GM21723 (cell line): ENCODE measurements around the gene MAGI2.
"Not testable (repeated sequence)": the region's sequence is repeated elsewhere in the genome, so short reads cannot be mapped to it uniquely, and the experiment has no call there.

Source experiments
- ATAC-seq: cut with Tn5 transposase; IDR thresholded peaks from one replicate; pipeline ENCODE4 v1.9.1; 2021; ENCODE audit warnings: mild to moderate bottlenecking, moderate library complexity; ENCODE audit not compliant: unreplicated experiment

Gene MAGI2

DNA sequence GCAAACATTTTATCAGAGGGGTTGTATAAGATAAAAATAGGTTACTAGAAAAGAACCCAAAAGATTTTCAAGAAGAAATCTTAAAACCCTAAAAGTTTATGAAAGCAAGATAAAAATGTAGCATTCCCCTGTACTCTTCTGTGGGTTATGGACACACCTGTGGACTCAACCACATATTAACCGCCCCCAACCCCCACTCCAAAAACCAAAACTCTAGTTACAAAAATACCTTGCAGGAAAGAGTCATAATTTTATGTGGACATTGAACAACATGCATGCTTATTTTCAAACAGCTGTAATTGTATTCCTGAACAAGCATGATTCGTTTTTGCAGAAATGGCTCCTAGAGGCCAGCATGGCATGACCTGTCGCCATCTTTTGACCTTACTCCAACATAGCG, 1188.0 kb downstream of the MAGI2 start:
- no peak for ATAC-seq

DNA sequence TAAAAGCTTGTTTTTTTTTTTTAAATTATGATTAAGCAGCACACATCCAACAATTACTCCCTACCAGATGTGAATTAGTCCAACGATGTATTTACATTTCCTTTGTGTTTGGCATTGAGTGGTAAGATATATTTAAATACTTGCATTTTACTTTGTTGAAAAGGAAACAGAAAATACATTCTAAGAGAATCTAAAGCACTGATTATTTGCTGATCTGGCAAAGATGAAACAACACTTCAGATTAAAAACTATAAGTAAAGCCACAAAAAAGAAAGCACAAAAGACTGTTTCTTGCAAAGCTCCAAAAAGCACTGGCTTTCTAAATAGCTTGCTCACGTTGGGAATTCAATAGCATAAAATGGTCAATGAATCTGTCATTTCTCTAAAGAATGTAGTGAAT, 1188.4 kb downstream of the MAGI2 start:
- ATAC-seq: no peak

DNA sequence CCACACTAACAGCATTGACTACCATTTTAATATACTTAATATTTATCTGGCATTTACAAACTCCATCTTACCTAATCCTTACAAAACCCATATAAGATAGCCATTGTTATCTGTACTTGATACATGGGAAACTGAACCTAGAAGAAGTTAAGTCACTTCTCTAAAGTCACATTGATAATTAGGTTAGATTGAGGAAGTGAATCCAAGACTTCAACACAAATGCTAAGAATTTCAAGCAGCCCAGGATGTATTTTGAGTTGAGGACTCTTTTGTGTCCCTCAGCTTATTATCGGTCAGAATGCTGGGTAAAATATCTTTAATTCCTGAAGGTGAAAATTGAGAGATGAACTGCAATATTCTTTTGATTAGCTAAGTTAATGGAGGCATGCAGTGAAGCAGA, 1189.4 kb downstream of the MAGI2 start:
- no peak for ATAC-seq

DNA sequence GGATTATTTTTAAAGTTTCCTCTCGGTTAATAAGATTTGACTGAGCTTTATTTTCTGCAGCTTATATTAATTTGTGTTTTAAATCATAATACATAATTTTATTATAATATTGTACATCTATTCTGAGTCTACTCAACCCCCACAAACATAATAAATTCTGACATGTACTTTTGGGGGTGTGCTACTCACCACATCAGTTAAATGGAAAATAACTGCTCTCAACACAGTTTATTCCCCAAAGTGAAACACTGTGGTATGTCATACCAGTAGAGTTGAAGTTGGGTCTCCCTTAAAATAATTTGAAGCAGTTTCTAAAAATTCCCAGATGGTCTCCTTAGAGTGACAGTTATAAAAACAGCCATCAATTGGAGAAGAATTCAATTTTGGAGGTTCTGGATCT, 1191.7 kb downstream of the MAGI2 start:
- ATAC-seq: no peak

DNA sequence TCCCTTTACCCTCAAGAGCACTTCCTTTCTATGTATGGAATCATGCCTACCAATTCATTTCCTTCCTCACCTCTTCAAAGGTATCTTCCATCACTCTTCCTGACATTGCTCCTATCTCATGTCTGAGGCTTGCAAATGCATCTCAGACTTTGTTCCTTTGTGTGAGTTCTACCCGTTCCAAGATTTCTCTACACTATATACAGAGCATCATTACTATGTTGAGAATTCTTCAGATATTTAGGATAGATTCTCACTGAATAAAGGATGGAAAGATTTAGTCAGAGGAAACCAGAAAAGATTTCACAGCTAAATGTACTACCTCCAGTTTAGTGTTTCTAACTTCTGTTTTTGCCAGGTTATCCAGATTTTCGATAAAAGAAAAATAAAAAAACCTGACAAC, 1192.2 kb downstream of the MAGI2 start:
- no peak for ATAC-seq

DNA sequence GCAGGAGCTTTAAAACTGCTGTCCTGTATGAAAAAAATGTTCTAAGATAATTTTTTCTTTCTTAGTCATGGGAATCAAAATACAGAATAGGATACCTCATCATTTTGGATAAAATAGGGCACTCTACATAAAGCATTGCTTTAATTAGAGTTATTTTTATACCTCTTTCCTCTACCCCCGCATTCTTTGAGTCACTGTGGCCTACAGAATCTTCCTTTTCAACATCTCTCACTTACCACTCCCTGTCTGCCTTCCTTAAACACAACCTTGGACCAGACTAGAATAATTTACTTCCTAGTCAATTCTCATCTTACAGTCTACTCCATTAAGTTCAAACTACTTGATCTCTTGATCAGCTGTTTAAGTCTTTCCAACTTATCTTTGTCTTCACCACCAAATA, 1192.6 kb downstream of the MAGI2 start:
- no peak for ATAC-seq

DNA sequence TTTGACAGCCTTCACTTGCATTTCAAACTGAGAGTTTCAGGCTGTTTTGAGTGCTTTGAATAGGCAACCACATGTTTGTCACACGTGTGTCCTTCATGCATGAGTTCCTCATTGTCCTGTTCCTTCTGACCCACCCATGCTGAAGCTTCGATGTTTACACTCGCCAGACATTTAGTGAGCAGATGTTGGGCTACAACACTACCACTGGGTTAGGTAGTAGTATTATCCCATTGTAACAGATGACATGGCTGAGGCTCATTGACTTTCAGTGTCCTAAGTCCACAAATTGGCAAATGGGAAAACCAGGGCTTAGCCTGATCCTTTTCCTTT, 1198.8 kb downstream of the MAGI2 start:
- ATAC-seq: no peak

DNA sequence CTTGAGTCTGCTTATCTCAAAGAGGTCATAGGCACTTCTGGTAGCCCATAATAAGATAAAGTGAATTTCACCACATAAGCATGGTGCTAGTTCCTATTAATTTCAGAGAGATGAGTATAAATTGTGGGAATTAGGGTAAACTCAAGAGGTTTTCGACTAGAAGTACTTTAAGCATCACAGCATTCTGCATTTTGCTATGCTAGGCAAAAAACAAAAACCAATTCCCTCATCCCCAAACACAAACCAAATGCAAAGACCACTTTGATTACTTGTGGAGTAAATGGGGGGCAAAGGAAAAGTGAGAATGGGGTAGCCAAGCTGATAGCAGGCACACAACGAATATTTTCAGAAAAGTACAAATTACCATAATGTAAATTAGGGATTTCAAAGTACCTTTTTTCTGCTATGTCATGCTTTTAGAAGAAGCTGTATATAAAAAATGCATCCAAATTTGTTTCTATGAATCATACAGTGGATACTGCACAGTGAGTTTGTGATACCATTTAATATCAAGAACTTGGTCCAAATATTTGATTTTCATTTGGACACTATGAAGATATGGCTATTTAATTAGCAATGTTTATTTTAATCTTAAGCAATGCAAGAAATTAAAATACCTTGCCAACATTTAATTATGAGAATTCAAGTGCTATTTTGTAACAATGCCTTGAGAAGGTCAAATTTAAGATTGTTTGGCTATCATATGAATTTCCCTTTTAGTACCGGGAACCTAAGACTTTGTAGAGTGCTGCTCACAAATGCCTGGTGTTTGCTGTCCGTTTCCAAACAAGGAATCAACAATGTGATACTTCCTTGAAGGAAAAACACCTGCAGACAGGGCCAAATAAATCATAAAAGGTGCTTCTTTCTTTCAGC, 1199.4 kb downstream of the MAGI2 start:
- no peak for ATAC-seq

DNA sequence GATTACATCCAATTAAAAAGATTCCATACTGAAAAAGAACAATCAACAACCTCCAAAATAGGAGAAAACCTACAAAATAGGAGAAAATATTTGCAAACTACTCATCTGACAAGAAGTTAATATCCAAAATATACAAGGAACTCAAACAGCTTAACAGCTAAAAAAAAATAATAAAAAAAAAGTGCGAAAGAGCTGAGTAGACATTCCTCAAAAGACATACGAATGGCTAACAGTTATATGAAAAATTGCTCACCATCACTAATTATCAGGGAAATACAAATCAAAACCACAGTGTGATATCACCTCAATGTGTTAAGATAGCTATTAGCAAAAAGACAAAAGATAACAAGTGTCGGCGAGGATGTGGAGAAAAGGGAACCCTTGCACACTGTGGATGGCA, 1204.6 kb downstream of the MAGI2 start:
- no peak for ATAC-seq

DNA sequence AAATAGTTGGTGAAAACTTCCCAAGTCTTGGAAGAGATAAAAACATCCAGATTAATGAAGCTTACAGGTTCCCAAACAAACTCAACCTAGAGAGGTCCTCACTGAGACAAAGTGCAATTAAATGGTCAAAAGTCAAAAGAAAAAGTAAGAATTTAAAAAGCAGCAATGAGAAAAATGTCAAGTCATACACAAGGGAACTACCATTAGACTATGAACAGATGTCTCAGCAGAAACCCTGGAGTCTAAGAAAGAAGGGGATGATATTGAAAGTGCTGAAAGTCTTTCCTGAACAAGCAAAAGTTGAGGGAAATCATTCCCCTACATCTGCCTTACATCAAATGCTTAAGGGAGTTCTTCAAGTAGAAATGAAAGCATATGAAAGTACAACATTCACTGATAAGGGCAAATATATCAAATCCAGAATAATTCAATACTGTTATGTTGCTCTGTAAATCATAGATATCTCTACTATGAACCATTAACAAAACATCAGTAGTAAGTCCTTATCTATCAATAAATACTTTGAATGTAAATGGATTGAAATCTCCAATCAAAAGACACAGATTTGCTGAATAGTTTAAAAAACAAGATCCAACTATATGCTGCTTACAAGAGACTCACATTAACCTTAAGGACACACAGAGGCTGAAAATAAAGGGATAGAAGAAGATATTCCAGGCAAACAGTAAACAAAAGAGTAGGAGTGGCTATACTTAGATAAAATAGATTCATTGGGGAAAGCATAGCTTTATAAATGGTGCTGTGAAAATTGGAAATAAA, 1205.4 kb downstream of the MAGI2 start:
- no peak for ATAC-seq

DNA sequence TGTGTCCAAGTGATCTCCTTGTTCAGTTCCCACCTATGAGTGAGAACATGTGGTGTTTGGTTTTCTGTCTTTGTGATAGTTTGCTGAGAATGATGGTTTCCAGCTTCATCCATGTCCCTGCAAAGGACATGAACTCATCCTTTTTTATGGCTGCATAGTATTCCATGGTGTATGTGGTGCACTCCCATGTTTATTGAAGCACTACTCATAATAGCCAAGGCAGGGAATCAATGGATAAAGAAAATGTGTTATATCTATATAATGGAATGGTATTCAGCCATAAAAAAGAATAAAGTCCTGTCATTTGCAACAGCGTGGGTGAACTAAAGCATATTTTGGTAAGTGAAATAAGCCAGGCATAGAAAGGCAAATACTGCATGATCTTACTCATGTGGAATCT, 1213.3 kb downstream of the MAGI2 start:
- ATAC-seq: not testable (repeated sequence)

DNA sequence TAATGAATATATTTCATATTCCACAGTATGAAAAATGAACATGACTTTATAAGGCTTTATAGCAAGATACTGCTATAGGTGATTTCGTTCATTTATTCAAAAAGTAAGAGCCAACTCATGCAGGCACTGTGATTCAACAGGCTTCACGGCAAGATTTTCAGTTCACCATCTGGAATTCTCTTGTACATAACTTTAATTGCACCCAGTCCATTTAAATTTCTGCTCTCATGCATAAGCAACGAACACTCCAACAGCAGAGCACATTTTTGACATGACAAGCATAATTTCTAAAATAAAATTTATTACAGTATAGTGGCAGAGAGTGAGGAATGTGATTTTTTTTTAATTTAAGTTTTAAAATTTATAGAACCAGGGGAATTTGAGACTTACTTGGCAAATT, 1218.8 kb downstream of the MAGI2 start:
- ATAC-seq: no peak

DNA sequence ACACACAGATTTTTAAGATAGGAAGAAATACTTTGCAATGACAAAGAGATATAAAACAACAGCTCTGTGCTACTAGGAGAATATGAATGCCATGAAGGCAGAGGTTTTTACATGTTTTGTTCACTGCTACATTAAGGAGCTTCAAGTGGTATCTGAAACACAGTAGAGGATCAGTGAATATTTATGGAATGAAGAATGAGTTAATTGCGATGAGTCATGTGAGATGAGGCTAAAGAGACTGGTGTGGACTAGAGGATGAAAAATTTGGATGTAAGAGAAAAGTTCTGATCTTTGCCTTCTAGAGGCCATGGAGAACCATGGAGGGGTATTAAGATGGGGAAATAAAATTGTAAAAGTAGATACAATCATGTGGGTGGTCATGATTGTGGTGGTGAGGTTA, 1220.7 kb downstream of the MAGI2 start:
- ATAC-seq: no peak

DNA sequence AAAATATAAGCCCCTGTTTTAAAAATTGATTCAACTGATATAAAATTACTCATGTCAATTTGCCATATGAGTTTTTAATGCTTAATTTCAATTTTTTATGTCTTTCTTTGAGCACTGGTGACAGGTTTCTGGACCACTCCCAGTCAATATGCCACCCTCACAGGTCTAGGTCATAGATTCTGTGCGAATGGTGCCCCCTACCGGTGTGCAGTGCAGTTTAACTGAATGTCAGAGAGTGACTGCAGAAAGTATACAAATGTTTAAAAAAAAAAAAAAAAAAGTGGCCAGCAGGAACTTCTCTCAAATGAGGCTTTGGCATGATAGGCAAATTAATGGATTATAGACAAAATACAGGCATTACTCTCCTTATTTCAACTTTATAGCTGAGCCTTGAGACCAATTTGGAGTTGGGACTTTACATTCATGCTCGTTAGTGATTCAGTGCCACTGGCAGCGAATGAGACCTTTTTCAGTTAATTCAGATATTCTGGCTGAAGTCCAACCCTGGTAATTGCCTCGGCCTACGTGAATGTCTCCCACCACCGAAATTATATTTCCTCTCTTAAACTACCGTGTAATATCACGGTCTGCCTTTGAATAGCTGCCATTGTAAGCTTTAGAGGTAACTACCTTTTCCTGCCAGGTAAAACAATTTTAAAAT, 1227.3 kb downstream of the MAGI2 start:
- ATAC-seq: no peak

DNA sequence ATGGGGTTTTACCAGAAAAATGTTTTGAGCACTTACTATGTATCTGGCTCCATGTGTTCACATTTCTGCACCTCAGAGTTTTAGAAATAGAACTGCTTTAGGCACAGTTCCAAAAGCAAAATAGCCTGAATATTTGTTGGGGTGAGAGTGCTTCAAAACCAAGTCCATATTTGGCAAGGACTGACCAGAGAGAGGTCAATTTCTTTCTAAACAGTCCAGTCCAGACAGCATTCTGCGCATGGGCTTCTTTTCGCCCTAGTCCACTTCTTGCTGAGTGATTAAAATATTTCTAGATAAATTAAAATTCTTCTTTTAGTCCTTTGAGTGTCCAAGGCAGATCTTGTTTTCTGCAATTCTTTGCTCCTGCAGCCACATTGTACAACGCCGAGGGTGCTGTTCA, 1227.9 kb downstream of the MAGI2 start:
- no peak for ATAC-seq

DNA sequence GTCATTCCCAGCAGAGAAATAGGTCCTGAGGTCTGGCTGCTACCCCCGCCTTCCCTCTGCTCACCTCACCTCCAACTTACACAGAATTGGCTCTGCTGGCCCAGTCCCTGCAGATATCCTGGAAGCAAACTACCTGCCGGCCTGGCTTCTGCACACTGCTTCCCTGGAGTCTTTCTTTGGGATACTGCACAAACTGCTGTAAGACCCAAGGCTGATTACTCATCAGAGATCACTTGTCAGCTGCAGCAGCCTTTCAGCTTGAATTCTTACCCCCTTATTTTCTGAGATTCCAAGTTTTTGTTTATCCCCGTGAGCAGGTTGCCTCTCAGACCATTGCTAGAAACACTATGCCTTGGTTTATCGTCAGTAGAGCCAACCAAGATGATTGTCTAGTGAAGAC, 1228.5 kb downstream of the MAGI2 start:
- ATAC-seq: no peak

DNA sequence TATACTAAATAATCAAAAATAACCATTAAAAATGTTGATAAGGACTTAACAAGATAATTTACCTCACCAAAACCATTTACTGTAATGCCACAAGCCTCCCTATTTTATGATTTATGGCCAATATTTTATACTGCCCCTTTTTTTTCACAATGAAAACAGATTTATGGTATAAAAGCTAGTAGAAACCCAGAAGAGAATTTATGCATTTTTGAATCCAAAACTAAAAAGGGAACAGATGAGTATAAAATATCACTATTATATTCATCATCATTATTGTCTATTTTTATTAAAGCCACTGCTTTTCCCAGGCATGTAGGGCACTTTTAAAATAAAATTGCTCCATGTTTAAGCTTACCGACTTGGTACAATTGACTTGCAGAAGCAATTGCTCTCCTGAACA, 1229.9 kb downstream of the MAGI2 start:
- no peak for ATAC-seq

DNA sequence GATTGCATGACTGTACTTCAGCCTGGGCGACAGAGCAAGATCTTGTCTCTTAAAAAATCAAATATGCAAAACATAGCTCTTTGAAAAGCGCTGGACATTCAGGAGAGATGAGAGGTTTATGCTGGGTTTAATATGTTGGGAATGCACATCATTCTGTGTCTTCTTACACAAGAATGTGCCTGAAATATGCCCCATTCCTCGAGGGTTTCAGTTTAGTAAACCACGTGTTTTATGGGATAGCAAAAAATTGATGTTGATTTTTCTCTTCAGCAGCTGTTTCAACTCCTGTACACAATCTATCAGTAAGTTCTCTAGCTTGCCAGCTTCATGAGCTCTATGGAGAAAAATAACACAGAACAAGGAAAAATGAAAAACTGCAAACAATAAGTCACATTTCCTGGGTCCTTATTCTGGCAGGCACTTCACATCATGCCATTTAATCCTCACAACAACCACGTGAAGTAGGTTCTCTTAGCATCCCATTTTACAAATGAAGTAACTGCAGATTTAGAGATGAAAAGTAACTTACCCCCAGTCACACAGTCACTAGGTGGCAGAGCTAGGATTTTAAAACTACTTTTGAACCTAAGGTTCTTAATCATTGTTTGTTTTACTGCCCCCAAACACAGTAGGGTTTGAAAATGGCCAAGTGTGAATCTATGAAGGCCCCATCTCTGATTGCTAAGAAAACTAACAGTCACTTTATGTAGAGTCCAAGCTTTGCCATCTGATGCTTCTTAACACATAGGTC, 1231.3 kb downstream of the MAGI2 start:
- ATAC-seq: no peak

DNA sequence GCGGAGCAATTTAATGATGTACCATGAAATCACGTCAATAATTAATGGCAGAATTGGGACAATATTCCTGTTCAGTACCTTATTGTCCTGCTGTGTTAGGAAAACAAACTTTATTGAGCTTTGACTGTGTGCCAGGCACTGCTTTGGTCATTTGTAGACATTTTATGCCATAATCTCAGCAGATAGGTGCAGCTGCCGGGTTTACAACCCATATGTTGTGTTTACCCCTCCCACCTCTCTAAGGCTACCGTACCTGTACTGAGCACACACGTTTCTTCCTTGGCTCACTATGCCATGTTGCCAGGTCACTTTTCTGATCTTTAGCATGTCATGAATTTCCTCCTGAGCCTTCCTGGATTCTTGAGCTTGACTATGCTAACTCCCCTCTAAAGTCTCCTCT, 1232.7 kb downstream of the MAGI2 start:
- no peak for ATAC-seq

DNA sequence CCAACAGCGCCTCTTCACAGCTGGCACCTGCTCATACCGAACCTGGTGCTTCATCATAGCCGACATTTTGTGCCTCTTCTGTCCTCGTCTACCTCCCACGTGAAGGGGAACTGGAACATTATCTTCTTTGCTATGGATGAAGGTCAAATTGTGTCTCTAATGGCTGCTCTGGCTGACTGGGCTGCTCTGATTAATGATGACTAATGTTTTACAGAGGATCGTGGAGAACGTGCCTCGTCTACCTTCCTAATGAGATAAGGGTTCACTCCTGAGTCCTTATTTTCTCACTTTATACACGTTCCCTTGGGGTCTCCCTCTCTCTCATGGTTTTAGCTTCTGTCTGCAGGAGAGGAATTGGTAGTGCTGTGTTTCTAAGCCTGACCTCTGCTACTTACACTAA, 1234.6 kb downstream of the MAGI2 start:
- ATAC-seq: no peak

DNA sequence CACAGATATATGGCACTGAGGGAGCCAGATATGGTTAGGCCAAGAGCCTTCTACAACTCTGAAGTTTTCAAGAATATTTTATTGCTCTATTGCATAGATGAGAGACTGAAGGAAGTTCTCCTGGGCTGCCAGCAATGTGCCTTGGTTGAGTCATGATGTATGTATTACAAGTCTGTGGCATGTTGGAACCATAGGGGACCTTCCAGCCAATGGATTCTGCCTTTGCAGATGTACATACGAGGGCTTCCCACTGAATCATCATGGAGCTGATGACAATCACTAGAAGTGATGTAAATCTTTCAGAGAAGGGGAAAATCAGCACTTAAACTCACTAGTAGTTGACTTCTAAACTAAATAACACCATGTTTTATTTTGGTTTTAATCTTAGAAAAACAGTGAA, 1235.4 kb downstream of the MAGI2 start:
- ATAC-seq: no peak
